HG03571 (cell line): ENCODE data around the gene C12orf54.
"Not testable (repeated sequence)": the region's sequence is repeated elsewhere in the genome, so short reads cannot be mapped to it uniquely, and the experiment has no call there.

ENCODE experiments used
- ATAC-seq: cut with Tn5 transposase; IDR thresholded peaks from one replicate; pipeline ENCODE4 v1.9.1; 2021; ENCODE audit not compliant: unreplicated experiment

The C12orf54 gene

DNA sequence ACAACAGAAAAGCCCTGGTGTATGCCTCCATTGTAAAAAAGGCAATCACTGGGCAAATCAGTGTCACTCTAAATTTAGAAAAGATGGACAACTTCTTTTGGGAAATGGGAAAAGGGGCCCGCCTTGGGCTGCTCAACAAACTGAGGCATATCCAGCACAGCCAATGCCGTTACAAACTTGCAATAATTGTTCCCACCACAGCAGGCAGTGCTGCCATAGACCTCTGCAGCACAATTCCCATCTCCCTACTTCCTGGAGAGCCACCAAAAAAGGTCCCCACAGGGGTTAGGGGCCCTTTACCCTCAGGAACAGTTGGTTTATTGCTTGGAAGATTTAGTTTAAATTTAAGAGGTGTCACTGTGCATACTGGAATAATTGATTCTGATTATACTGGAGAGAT, 26.7 kb downstream of the C12orf54 start:
- no peak for ATAC-seq

DNA sequence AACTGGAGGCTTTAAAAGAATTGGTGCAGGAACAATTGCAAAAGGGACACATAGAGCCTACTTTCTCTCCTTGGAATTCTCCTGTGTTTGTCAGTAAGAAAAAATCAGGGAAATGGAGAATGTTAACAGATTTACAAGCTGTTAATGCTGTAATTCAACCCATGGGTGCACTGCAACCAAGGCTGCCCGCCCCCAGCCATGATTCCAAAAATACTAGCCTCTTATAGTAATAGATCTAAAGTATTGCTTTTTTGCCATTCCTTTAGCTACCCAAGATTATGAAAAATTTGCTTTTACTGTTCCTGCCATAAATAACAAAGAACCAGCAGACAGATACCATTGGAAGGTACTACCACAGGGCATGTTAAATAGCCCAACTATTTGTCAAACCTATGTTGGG, 27.8 kb downstream of the C12orf54 start:
- ATAC-seq: no peak

DNA sequence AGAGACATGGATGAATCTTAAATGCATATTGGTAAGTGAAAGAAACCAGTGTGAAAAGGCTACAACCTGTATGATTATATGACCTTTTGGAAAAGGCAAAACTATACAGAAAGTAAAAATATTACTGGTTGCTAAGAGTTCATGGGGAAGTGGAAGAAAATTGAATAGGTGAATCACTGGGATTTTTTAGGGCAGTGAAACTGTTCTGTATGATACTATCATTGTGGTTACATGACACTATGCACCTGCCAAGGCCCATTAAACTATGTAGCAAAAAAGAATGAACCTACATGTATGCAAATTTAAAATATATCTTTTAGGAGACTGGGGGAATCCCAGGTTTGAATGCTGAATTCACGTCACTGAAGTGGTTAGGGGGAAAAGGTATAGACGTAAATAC, 30.6 kb downstream of the C12orf54 start:
- no peak for ATAC-seq

GRCh38 chr12:48514728-48515127, 32.4 kb downstream of the C12orf54 start:
- ATAC-seq: no peak

DNA sequence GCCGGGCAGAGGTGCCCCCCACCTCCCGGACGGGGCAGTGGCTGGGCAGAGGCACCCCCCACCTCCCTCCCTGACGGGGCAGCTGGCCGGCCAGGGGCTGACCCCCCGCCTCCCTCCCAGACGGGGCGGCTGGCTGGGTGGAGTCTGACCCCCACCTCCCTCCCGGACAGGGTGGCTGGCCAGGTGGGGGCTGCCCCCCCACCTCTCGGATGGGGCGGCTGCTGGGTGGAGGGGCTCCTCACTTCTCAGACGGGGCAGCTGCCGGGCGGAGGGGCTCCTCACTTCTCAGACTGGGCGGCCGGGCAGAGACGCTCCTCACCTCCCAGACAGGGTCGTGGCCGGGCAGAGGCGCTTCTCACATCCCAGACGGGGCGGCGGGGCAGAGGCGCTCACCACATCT, 38.1 kb downstream of the C12orf54 start:
- ATAC-seq: not testable (repeated sequence)

DNA sequence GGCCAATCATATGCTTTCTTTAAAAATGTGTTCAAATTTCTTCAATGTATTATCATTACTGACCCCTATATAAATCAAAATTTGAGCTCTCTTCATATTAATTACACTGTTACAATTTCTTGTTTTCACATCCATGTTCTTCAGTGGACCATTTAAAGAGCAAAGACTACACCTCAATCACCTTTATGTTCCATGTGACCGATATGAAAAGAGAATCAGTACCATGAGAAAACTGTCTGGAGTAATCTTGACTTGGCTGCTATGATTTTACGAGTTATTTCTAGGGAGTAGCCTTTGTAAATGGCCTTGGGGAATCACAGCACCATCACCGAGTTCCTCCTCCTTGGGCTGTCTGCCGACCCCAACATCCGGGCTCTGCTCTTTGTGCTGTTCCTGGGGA, 43.0 kb downstream of the C12orf54 start, which contains the start of gene OR8S1:
Gene OR8S1, plus strand, starts transcription at position 301 of the 400 bp plus-strand sequence. Its CDS starts 0 bp downstream, at position 301.
- no peak for ATAC-seq

DNA sequence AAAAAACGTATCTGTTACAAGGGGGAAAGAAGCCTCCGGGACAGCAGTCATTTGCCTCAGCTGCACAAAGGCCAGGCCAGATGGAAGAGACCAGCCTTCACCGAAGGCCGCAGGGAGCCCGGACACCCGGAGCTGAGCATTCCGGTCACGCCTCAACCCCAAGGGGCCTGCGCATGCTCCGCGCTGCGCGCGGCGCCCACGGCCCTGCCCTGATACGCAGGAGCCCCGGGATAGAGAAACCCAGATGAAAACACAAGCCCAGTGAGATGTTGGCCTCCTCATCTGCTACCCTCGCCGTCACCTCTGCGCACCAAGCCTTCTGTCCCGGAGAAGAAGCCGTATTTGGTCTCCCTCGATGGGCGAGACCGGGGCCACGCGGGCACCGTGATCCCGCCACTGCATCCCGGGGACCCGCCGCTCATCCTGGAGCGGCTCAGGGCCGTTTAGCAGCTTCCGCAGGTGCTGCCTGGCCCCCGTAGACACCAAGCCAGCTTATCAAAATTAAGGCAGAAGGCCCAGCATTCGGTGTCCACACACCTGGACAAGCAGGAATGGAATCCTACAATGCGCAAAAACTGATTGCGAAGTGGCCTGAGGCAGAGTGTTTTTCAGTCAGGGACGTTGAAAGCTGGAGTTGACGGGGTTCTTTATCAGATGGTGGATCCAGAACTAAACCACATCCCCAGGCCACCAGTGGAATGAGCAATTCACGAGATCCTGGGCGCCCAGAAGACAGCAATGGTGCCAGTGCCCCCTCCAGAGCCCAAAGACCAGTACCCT, 45.8 kb downstream of the C12orf54 start:
- ATAC-seq: no peak

DNA sequence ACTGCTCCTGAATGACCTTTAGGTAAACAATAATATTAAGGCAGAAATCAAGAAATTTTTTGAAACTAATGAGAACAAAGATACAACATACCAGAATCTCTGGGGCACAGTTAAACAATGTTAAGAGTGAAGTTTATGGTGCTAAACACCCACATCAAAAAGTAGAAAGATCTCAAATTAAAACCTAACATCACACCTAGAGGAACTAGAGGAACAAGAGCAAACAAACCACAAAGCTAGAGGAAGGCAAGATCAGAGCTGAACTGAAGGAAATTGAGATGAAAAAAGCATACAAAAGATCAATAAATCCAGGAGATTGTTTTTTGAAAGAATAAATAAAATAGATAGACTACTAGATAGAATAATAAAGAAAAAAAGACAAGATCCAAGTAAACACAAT, 50.3 kb downstream of the C12orf54 start:
- no peak for ATAC-seq

GRCh38 chr12:48536602-48537001, 54.3 kb downstream of the C12orf54 start:
- ATAC-seq: no peak

GRCh38 chr12:48542300-48542928, 60.1 kb downstream of the C12orf54 start:
- ATAC-seq: no peak

DNA sequence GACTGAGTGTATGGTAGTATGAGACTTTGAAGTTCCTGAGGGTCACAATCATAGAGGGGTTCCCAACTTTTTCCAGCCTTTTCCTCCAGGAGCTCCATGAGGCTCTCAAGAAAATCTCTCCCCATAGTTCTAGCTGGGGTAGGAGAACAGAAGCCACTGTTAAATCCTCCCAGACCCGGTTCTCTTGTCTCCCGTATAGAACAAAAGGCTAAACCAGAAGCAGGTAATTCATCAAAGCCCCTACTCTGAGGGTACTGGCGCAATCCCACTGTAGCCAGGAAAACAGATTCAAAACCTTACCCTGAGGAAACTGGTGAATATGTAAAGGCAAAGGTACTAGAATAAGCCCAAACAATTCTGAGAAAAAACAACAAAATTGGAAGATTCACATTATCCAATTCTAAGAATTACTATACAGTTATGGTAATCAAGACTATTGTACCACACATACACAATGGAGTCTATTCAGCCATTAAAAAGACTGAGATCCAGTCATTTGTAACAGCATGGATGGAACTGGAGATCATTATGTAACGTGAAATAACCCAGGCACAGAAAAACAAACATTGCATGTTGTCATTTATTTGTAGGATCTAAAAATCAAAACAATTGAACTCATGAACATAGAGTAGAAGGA, 63.7 kb downstream of the C12orf54 start:
- ATAC-seq: no peak
